ENCODE data around the gene ADAM12. TPM values are rescaled to one million over a fixed set of nuclear protein-coding genes. Genes with fewer than 3 reads are reported as not detected.

ADAM12 gene
- total and polyA plus RNA-seq, 9 of the 15 experiments (the other 6 are each of a cell fraction or from before 2014, with no cell fraction given), result not detected

DNA sequence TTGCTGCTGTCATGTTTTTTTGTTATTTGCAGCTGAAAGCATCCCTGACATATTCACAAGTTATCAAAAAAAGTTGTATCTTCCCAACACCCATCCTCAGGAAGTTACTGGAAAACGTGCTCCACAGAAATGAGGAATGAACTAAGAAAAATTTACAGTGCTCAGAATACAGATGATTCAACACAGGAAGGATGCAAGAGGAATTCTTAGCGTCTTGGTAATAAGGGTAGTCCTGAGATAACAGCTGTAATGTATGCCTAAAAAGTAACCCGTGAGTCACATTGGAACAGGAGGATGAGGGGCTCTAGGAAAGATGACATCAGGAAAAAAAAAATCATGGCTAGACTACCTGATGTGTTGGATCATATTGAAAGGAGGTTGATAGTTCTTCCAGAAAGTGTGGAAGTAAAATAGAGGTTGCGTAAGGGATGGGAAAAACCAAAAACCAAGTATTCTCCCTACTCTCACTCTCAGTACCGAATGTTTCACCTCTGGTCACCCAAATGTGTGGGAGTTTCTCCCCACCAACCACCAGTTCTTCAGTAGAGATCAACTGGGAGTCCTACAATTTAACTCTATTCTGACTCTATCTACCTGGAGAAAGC is 3.9 kb downstream of the ADAM12 start:
- Histone ChIP-seq H2AFZ (ENCODE audit: low read depth, low read length) (no peak overlapping the region), H3K4me3 (no peak overlapping the region), H3K9ac (ENCODE audit: insufficient read depth in 1 of 2, low read depth in 2 of 2, low read length in 2 of 2) (no peak overlapping the region), H3K4me1 (replicated peaks in 1 of 2; ENCODE audit: control insufficient read depth in 2 of 2, insufficient read depth in 2 of 2, low read length in 2 of 2) (no peaks in the 10 kb centered on the region), H3K4me2 (ENCODE audit: insufficient read depth, low read length) (no peak overlapping the region), H3K27me3 (ENCODE audit: control insufficient read depth in 2 of 2, insufficient read depth in 2 of 2, low read length in 2 of 2) (no peaks in the 10 kb centered on the region), H3K36me3 (ENCODE audit: control insufficient read depth, insufficient read depth, low read length) (no peaks in the 10 kb centered on the region), H3K27ac (ENCODE audit: extremely low read depth, low read depth, low read length) (no peak overlapping the region), H3K9me3 (replicated peaks; ENCODE audit: control insufficient read depth, insufficient read depth, low read depth, low read length) (no peaks in the 10 kb centered on the region), H3K79me2 (ENCODE audit: control insufficient read depth, insufficient read depth, low read length) (no peaks in the 10 kb centered on the region), H4K20me1 (replicated peaks; ENCODE audit: control insufficient read depth, insufficient read depth, low read length) (no peaks in the 10 kb centered on the region), H3K9me1 (ENCODE audit: control insufficient read depth, insufficient read depth, low read length) (no peaks in the 10 kb centered on the region)
- intact Hi-C loops (cut with micrococcal nuclease), result loop anchor here (10.0 kb wide), 1 partner anchor 520 kb away; no protein-coding TSS in a partner anchor
- BruUV-seq (replicated peaks), result no TSS peak
- FAIRE-seq (no peak), ATAC-seq (no peak), DNase-seq (ENCODE audit: extremely low read depth in 1 of 4, low spot score in 3 of 4) (no peak)
- in situ Hi-C loops (cut with MboI), result no loop called here
- POLR2A ChIA-PET, result no interaction called here
- 18% methylated on average over 5 of the region's 5 CpGs for WGBS (ENCODE audit: insufficient coverage, low coverage, missing lambda C conversion rate)
- CTCF ChIA-PET (ENCODE audit: low intra/inter-chr PET ratio), result no interaction called here
- TF ChIP-seq, protein P1, sequence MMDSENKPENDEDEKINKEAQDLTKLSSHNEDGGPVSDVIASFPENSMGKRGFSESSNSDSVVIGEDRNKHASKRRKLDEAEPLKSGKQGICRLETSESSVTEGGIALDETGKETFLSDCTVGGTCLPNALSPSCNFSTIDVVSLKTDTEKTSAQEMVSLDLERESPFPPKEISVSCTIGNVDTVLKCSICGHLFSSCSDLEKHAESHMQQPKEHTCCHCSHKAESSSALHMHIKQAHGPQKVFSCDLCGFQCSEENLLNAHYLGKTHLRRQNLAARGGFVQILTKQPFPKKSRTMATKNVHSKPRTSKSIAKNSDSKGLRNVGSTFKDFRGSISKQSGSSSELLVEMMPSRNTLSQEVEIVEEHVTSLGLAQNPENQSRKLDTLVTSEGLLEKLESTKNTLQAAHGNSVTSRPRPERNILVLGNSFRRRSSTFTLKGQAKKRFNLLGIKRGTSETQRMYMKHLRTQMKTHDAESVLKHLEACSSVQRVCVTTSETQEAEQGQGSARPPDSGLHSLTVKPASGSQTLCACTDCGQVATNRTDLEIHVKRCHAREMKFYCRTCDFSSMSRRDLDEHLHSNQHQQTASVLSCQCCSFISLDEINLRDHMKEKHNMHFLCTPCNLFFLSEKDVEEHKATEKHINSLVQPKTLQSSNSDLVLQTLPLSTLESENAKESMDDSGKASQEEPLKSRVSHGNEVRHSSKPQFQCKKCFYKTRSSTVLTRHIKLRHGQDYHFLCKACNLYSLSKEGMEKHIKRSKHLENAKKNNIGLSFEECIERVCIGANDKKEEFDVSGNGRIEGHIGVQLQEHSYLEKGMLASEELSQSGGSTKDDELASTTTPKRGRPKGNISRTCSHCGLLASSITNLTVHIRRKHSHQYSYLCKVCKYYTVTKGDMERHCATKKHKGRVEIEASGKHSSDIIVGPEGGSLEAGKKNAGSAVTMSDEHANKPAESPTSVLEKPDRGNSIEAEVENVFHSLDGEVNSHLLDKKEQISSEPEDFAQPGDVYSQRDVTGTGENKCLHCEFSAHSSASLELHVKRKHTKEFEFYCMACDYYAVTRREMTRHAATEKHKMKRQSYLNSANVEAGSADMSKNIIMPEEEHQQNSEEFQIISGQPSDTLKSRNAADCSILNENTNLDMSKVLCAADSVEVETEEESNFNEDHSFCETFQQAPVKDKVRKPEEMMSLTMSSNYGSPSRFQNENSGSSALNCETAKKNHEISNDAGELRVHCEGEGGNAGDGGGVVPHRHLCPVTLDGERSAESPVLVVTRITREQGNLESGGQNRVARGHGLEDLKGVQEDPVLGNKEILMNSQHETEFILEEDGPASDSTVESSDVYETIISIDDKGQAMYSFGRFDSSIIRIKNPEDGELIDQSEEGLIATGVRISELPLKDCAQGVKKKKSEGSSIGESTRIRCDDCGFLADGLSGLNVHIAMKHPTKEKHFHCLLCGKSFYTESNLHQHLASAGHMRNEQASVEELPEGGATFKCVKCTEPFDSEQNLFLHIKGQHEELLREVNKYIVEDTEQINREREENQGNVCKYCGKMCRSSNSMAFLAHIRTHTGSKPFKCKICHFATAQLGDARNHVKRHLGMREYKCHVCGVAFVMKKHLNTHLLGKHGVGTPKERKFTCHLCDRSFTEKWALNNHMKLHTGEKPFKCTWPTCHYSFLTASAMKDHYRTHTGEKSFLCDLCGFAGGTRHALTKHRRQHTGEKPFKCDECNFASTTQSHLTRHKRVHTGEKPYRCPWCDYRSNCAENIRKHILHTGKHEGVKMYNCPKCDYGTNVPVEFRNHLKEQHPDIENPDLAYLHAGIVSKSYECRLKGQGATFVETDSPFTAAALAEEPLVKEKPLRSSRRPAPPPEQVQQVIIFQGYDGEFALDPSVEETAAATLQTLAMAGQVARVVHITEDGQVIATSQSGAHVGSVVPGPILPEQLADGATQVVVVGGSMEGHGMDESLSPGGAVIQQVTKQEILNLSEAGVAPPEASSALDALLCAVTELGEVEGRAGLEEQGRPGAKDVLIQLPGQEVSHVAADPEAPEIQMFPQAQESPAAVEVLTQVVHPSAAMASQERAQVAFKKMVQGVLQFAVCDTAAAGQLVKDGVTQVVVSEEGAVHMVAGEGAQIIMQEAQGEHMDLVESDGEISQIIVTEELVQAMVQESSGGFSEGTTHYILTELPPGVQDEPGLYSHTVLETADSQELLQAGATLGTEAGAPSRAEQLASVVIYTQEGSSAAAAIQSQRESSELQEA (IDR thresholded peaks at IDR 0.05; ENCODE audit: low read depth), result no peak
- no peak for TF ChIP-seq STAG1 (CRISPR knock-in tag; IDR thresholded peaks at IDR 0.05; ENCODE audit: borderline replicate concordance)
- TF ChIP-seq, protein P2, sequence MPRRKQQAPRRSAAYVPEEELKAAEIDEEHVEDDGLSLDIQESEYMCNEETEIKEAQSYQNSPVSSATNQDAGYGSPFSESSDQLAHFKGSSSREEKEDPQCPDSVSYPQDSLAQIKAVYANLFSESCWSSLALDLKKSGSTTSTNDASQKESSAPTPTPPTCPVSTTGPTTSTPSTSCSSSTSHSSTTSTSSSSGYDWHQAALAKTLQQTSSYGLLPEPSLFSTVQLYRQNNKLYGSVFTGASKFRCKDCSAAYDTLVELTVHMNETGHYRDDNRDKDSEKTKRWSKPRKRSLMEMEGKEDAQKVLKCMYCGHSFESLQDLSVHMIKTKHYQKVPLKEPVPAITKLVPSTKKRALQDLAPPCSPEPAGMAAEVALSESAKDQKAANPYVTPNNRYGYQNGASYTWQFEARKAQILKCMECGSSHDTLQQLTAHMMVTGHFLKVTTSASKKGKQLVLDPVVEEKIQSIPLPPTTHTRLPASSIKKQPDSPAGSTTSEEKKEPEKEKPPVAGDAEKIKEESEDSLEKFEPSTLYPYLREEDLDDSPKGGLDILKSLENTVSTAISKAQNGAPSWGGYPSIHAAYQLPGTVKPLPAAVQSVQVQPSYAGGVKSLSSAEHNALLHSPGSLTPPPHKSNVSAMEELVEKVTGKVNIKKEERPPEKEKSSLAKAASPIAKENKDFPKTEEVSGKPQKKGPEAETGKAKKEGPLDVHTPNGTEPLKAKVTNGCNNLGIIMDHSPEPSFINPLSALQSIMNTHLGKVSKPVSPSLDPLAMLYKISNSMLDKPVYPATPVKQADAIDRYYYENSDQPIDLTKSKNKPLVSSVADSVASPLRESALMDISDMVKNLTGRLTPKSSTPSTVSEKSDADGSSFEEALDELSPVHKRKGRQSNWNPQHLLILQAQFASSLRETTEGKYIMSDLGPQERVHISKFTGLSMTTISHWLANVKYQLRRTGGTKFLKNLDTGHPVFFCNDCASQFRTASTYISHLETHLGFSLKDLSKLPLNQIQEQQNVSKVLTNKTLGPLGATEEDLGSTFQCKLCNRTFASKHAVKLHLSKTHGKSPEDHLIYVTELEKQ (CRISPR knock-in tag; IDR thresholded peaks at IDR 0.05), result no peak
- no peak for TF ChIP-seq NR2C1 (IDR thresholded peaks at IDR 0.05)
- no peak for TF ChIP-seq NR2C1 (tag; IDR thresholded peaks at IDR 0.05)
- TF ChIP-seq, protein P3, sequence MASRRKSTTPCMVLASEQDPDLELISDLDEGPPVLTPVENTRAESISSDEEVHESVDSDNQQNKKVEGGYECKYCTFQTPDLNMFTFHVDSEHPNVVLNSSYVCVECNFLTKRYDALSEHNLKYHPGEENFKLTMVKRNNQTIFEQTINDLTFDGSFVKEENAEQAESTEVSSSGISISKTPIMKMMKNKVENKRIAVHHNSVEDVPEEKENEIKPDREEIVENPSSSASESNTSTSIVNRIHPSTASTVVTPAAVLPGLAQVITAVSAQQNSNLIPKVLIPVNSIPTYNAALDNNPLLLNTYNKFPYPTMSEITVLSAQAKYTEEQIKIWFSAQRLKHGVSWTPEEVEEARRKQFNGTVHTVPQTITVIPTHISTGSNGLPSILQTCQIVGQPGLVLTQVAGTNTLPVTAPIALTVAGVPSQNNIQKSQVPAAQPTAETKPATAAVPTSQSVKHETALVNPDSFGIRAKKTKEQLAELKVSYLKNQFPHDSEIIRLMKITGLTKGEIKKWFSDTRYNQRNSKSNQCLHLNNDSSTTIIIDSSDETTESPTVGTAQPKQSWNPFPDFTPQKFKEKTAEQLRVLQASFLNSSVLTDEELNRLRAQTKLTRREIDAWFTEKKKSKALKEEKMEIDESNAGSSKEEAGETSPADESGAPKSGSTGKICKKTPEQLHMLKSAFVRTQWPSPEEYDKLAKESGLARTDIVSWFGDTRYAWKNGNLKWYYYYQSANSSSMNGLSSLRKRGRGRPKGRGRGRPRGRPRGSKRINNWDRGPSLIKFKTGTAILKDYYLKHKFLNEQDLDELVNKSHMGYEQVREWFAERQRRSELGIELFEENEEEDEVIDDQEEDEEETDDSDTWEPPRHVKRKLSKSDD (conservative IDR thresholded peaks at IDR 0.05; ENCODE audit: low read length), result no peak

Measured in K562 (cell line).